ENCODE data around the gene NHLH2.

DNA sequence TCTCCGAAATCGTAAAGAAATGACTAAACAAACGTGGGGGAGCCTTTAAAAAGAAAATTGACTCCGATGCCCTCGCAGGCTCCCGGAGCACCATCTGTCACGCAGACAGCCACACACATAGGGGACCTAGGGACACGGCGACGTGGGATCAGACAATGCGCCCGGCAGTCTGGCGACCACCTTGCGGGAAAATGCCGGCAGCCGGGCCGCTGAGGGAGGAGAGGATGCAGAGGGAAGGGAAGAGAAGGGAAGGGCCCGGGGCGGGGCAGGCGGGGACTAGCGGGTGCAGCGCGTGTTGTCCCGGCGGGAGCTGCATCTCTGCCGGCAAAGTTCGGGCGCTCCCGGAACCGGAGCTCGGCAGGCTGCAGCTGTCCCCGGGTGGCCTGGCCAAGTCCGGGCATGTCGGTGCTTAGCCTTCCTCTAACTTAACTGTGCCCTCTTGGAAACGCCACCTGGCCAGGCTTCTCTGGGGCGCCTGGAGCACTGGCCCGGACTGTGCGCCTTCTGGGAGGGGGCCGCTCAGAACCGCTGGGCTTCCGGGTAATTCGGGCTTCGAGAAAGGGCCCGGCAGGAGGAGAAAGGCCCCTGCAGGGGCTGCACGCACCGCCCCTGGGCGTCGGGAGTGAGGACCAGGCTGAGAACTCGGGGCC is 1.8 kb downstream of the NHLH2 start:
- TF ChIP-seq, protein P1, sequence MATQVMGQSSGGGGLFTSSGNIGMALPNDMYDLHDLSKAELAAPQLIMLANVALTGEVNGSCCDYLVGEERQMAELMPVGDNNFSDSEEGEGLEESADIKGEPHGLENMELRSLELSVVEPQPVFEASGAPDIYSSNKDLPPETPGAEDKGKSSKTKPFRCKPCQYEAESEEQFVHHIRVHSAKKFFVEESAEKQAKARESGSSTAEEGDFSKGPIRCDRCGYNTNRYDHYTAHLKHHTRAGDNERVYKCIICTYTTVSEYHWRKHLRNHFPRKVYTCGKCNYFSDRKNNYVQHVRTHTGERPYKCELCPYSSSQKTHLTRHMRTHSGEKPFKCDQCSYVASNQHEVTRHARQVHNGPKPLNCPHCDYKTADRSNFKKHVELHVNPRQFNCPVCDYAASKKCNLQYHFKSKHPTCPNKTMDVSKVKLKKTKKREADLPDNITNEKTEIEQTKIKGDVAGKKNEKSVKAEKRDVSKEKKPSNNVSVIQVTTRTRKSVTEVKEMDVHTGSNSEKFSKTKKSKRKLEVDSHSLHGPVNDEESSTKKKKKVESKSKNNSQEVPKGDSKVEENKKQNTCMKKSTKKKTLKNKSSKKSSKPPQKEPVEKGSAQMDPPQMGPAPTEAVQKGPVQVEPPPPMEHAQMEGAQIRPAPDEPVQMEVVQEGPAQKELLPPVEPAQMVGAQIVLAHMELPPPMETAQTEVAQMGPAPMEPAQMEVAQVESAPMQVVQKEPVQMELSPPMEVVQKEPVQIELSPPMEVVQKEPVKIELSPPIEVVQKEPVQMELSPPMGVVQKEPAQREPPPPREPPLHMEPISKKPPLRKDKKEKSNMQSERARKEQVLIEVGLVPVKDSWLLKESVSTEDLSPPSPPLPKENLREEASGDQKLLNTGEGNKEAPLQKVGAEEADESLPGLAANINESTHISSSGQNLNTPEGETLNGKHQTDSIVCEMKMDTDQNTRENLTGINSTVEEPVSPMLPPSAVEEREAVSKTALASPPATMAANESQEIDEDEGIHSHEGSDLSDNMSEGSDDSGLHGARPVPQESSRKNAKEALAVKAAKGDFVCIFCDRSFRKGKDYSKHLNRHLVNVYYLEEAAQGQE (IDR thresholded peaks at IDR 0.05; ENCODE audit: low read depth, low read length) = no peak
- TF ChIP-seq NFIC (IDR thresholded peaks at IDR 0.05; ENCODE audit: borderline replicate concordance) (no peak), EZH2phosphoT487 (IDR thresholded peaks at IDR 0.05; ENCODE audit: borderline replicate concordance, low read depth) (no peak), POLR2AphosphoS5 (IDR thresholded peaks at IDR 0.05; ENCODE audit: low read depth, low read length) (no peak), YY1 (IDR thresholded peaks at IDR 0.05; ENCODE audit: low read depth) (no peak), FOXJ3 (CRISPR knock-in tag; IDR thresholded peaks at IDR 0.05) (no peak), SIN3A (IDR thresholded peaks at IDR 0.05; ENCODE audit: borderline replicate concordance, low read depth, low read length) (no peak), CHD2 (IDR thresholded peaks at IDR 0.05; ENCODE audit: low read length, partially characterized antibody) (no peak), TCF12 (IDR thresholded peaks at IDR 0.05) (no peak), NRF1 (IDR thresholded peaks at IDR 0.05; ENCODE audit: low read depth, low read length) (no peak)
- TF ChIP-seq, protein P2, sequence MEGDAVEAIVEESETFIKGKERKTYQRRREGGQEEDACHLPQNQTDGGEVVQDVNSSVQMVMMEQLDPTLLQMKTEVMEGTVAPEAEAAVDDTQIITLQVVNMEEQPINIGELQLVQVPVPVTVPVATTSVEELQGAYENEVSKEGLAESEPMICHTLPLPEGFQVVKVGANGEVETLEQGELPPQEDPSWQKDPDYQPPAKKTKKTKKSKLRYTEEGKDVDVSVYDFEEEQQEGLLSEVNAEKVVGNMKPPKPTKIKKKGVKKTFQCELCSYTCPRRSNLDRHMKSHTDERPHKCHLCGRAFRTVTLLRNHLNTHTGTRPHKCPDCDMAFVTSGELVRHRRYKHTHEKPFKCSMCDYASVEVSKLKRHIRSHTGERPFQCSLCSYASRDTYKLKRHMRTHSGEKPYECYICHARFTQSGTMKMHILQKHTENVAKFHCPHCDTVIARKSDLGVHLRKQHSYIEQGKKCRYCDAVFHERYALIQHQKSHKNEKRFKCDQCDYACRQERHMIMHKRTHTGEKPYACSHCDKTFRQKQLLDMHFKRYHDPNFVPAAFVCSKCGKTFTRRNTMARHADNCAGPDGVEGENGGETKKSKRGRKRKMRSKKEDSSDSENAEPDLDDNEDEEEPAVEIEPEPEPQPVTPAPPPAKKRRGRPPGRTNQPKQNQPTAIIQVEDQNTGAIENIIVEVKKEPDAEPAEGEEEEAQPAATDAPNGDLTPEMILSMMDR (IDR thresholded peaks at IDR 0.05) = no peak
- TF ChIP-seq, protein P3, sequence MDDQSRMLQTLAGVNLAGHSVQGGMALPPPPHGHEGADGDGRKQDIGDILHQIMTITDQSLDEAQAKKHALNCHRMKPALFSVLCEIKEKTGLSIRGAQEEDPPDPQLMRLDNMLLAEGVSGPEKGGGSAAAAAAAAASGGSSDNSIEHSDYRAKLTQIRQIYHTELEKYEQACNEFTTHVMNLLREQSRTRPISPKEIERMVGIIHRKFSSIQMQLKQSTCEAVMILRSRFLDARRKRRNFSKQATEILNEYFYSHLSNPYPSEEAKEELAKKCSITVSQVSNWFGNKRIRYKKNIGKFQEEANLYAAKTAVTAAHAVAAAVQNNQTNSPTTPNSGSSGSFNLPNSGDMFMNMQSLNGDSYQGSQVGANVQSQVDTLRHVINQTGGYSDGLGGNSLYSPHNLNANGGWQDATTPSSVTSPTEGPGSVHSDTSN (IDR thresholded peaks at IDR 0.05) = no peak
- TF ChIP-seq, protein P4, sequence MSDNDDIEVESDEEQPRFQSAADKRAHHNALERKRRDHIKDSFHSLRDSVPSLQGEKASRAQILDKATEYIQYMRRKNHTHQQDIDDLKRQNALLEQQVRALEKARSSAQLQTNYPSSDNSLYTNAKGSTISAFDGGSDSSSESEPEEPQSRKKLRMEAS (IDR thresholded peaks at IDR 0.05; ENCODE audit: low read depth) = no peak
